ENCODE results near the gene MEGF11. TPM values are rescaled to one million over a fixed set of nuclear protein-coding genes. Genes with fewer than 3 reads are reported as not detected.

The MEGF11 gene
- polyA plus RNA-seq, 3 donors, result not detected

DNA sequence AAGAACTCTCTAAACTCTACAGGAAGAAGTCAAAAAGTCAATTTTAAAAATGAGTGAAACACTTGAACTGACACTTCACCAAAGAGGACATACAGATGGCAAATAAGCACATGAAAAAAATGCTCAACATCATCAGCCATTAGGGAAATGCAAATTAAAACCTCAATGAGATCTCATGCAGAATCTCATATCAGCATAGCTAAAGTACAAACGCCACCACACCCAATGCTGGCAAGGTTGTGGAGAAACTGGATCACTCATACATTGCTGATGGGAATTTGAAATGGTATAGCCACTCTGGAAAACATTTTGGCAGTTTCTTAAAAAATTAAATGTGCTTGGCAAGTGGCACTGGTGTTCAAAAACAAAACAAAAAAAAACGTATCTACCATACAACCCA lies 34.2 kb downstream of the MEGF11 start:
- no peak overlapping the region for H3K4me2 ChIP-seq (replicated peaks; ENCODE audit: extremely low read depth, low read length, poor library complexity, severe bottlenecking)
- H3K4me1 ChIP-seq (ENCODE audit: control insufficient read depth in 1 of 2, insufficient read depth in 2 of 2, low read length in 2 of 2), result no peaks in the 10 kb centered on the region
- no peaks in the 10 kb centered on the region for H3K9me3 ChIP-seq (replicated peaks in 1 of 2; ENCODE audit: control insufficient read depth in 1 of 2, insufficient read depth in 1 of 2, low read length in 2 of 2)
- no peak overlapping the region for H3K27ac Mint-ChIP-seq
- no peaks in the 10 kb centered on the region for H4K20me1 ChIP-seq (ENCODE audit: insufficient read depth, low read length)
- H3K27me3 Mint-ChIP-seq (ENCODE audit: low read depth in 3 of 3), result peaks cover 0 to 8% (median 2%) of the 10 kb centered on the region in 3 donors
- no peak overlapping the region for H3K4me3 ChIP-seq (replicated peaks in 1 of 3; ENCODE audit: low read depth in 2 of 3, low read length in 3 of 3)
- no peaks in the 10 kb centered on the region for H3K27me3 ChIP-seq (ENCODE audit: control insufficient read depth in 2 of 2, insufficient read depth in 2 of 2, low read length in 2 of 2)
- no CpG with 5 or more reads among the region's 2 CpGs for WGBS (ENCODE audit: insufficient coverage)
- H3K4me1 Mint-ChIP-seq, result peaks cover 5% of the 10 kb centered on the region
- H3K36me3 Mint-ChIP-seq, result no peaks in the 10 kb centered on the region
- intact Hi-C loops (cut with micrococcal nuclease), result no loop called here
- no peaks in the 10 kb centered on the region for H3K79me2 ChIP-seq (ENCODE audit: insufficient read depth, low read length)
- H3K9me3 Mint-ChIP-seq, result peaks cover 0 to 4% (median 0%) of the 10 kb centered on the region in 7 donors
- H3K4me3 Mint-ChIP-seq, result no peak overlapping the region
- no peak overlapping the region for H3K27ac ChIP-seq (ENCODE audit: low read depth in 1 of 2, low read length in 2 of 2)
- H3K36me3 ChIP-seq (replicated peaks in 1 of 2; ENCODE audit: control insufficient read depth in 1 of 2, insufficient read depth in 2 of 2, low read length in 2 of 2), result no peaks in the 10 kb centered on the region
- TF ChIP-seq, protein P1, sequence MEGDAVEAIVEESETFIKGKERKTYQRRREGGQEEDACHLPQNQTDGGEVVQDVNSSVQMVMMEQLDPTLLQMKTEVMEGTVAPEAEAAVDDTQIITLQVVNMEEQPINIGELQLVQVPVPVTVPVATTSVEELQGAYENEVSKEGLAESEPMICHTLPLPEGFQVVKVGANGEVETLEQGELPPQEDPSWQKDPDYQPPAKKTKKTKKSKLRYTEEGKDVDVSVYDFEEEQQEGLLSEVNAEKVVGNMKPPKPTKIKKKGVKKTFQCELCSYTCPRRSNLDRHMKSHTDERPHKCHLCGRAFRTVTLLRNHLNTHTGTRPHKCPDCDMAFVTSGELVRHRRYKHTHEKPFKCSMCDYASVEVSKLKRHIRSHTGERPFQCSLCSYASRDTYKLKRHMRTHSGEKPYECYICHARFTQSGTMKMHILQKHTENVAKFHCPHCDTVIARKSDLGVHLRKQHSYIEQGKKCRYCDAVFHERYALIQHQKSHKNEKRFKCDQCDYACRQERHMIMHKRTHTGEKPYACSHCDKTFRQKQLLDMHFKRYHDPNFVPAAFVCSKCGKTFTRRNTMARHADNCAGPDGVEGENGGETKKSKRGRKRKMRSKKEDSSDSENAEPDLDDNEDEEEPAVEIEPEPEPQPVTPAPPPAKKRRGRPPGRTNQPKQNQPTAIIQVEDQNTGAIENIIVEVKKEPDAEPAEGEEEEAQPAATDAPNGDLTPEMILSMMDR (IDR thresholded peaks at IDR 0.05), result no peak
- no peak for DNase-seq
- H3K9ac ChIP-seq (ENCODE audit: insufficient read depth, low read length, poor library complexity, severe bottlenecking), result no peak overlapping the region
- no peak overlapping the region for H2AFZ ChIP-seq (ENCODE audit: insufficient read depth, low read depth, low read length, poor library complexity, severe bottlenecking)

DNA sequence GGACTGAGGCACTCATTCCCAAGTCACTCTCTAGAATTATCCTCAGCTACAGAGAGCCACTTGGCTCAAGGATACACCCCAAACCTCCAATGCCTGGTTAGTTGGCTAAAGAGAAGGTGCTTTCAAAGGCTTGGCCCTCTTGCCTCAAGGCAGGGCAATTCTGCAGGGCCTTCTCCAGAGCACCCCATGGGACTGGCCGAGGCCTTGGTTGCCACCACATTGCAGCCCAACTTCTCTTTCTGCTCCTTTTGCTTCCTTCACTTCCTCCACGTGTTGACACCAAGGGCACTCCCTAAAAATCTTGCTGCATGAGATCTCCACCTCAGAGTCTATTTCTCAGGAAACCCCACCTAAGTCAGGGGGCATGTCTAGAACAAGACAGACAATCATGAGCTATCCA lies 36.7 kb downstream of the MEGF11 start:
- H3K9ac ChIP-seq (ENCODE audit: insufficient read depth, low read length, poor library complexity, severe bottlenecking), result no peak overlapping the region
- H3K4me2 ChIP-seq (replicated peaks; ENCODE audit: extremely low read depth, low read length, poor library complexity, severe bottlenecking), result no peak overlapping the region
- no peak overlapping the region for H3K27ac ChIP-seq (ENCODE audit: low read depth in 1 of 2, low read length in 2 of 2)
- H3K9me3 ChIP-seq (replicated peaks in 1 of 2; ENCODE audit: control insufficient read depth in 1 of 2, insufficient read depth in 1 of 2, low read length in 2 of 2), result no peaks in the 10 kb centered on the region
- H3K36me3 ChIP-seq (replicated peaks in 1 of 2; ENCODE audit: control insufficient read depth in 1 of 2, insufficient read depth in 2 of 2, low read length in 2 of 2), result no peaks in the 10 kb centered on the region
- Mint-ChIP-seq H3K27me3 (ENCODE audit: low read depth in 3 of 3) (peaks cover 0 to 6% (median 4%) of the 10 kb centered on the region in 3 donors), H3K9me3 (peaks cover 0 to 4% (median 0%) of the 10 kb centered on the region in 7 donors), H3K27ac (no peak overlapping the region), H3K36me3 (no peaks in the 10 kb centered on the region), H3K4me3 (no peak overlapping the region), H3K4me1 (peaks cover 7% of the 10 kb centered on the region)
- DNase-seq, result no peak
- 0% methylated on average over 2 of the region's 2 CpGs for WGBS (ENCODE audit: insufficient coverage)
- H3K4me1 ChIP-seq (ENCODE audit: control insufficient read depth in 1 of 2, insufficient read depth in 2 of 2, low read length in 2 of 2), result no peaks in the 10 kb centered on the region
- TF ChIP-seq, protein P1 (IDR thresholded peaks at IDR 0.05), result no peak
- H3K27me3 ChIP-seq (ENCODE audit: control insufficient read depth in 2 of 2, insufficient read depth in 2 of 2, low read length in 2 of 2), result no peaks in the 10 kb centered on the region
- intact Hi-C loops (cut with micrococcal nuclease), result no loop called here
- no peaks in the 10 kb centered on the region for H3K79me2 ChIP-seq (ENCODE audit: insufficient read depth, low read length)
- no peak overlapping the region for H3K4me3 ChIP-seq (replicated peaks in 1 of 3; ENCODE audit: low read depth in 2 of 3, low read length in 3 of 3)
- no peaks in the 10 kb centered on the region for H4K20me1 ChIP-seq (ENCODE audit: insufficient read depth, low read length)
- H2AFZ ChIP-seq (ENCODE audit: insufficient read depth, low read depth, low read length, poor library complexity, severe bottlenecking), result no peak overlapping the region
